ELF-1 (cell line): ENCODE data around the gene OXCT2.
A peak's percentile ranks its signal among the peaks of the same experiment; 100 is the strongest.

ENCODE experiments used
- DNase-seq: peaks from one replicate; pipeline ENCODE4 v3.0.0-alpha.2; 2016; ENCODE audit warnings: low read depth, low spot score

The OXCT2 gene

DNA sequence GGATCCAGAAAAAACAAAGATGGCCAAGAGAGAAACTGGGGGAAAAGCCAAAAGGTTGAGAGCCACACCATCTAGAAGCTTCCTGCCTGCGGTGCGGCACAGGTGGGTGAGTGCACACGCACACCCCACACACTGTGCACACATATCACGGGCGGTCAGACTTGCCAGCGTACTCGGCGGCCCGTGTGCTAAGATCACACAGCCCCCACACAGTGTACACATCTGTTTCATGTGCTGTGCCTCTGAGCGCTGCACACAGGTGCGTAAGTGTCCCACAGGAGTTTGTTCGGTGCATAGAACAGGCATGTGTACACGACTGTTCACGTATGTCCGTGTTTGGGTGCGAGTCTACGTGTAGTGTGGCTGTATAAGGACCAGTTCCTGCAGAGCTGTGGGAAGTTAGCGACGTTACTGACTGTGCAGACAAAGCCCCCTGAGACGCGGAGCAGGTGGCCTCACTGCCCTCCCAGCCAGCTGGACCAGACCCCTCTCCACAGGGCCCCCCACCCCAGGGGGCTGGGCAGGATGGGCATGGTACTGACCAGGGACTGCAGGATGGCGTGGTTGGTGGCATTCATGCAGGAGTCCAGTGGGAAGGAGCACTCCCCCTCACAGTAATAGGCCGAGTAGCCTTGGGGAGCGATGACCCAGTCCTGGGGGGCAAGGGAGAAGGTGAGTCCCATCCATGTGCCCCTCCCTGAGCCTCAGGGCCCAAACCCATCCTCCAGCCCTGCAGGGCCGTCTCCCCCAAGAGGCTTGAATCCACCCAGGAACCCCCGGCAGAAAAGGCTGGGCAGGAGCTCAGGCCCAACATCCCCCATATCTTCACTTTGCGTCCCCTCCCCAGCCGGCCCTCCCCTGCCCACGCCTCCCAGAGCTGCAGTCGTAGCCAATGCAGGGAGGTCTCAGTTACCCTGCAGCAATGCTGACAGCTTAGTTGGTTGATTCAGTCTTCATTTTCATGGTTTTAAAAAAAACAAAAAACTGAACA is 8.3 kb downstream of the OXCT2 start:
- DNase-seq = no peak

- peak; percentile 39 for DNase-seq
These were observed 9.4 kb downstream of the OXCT2 start for GRCh38 chr1:39761557-39762260.

DNA sequence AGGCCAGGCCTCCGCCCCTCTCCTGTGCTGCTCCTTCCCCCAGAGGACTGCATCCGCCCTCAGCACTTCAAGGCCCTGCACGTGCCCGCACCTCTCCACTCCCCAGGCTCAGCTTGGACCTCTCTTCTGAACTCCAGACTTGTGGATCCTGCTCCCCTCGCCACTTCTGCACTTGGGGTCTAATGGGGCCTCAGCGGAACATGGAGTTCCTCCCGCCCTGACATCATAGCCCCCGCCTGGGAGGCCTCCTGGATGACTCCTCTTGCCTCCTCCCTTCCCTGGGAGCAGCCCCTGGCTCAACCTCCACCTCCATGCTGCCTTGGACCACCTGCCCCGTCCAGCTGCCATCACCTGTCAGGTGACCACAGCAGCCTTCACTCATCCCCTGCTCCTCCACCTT is 10.1 kb downstream of the OXCT2 start:
- DNase-seq = no peak

DNA sequence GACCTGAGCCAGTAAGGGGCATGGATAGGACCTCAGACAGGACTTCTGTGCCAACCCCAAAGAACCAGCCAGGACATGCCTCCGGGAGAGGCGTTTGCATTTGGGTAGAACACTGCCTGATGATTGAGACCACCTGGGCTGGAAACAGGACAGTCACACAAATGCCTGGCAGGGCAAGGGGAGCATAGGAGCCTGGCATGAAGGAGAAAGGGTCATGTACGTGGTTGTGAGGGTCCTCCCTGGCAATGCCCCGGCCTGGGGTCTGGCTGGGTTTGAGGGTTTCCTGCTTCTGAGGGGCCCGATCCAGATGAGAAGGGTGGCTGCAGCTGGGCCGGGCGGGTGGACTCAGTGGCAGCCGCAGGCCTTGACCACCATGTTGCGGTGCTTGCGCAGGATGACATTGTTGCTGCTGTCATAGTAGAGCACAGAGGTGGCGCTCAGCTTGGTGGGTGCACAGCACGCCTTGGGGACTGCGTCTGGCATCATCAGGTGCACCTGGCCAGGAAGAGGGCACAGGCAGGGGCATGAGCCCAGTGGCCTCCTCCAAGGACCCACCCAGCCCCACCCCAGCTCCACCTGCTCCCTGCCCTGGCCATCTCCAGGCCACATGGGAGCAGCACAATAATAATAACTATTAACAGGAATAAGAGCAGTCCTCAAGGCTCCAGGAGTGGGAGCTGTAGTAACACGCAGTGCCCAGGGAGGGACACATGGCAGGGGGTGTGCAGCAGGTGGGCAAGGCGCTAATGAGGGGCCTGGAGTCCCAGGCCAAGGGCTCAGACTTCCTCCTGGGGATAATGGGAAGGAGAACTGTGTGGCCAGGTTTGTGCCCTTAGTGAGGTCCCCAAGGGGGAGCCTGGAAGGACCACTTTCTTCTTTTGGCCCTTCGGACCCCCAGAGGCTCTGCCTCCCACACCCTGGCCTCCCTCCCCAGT is 10.8 kb downstream of the OXCT2 start:
- no peak for DNase-seq

GRCh38 chr1:39759436-39759726 is 11.8 kb downstream of the OXCT2 start:
- no peak for DNase-seq

- peak; percentile 55 for DNase-seq
These were observed 12.4 kb downstream of the OXCT2 start for GRCh38 chr1:39758556-39759435.

DNA sequence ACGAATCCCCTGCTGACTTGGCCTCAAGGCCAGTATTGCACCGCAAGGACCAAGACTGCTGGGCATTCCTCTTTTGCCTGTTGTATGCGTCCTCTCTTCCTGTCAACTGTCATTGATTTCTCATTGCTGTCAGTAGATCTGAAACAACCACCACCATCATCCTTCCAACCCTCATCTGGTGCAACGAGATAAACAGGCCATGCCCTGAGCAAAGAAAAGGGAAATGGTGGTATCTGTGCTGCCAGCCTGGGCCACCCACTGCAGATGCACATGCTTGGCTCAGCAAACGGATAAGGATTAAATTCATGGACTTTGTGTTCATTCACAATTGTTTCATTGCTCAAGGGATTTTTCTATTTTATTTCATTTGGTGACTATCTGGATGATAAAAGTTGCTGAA is 13.6 kb downstream of the OXCT2 start:
- DNase-seq = no peak

DNA sequence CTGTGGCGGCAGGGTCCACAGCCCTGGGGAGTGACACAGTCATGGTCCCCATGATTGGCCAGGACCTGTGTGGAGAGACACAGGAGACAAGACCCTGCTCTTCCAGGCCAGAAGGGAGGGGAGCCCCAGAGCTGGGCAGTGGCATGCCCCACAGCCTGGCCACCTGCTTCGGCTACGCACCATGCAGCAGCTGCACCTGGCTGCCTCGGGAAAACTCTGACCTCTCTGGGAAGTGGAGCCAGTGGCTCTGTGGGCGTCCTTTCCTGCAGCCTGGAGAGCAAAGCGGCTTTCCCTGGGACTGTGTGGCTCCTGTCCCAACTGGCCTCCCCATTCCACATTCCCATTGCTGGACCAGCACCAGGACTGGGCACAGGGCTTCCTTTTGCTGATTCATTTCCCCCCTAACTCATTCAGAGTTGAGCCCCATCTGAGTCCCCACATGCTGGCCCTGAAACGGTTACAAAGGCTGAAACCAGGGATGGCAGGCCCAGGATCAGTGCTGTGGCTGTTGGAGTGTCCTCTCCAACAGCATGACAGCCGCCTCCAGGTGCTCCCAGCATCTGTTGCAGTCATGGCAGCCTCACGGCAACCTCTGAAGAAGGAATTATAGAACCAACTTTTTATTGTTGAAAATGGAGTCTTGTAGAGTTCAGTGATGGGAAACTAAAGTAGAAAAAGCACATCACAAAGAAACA is 15.0 kb downstream of the OXCT2 start:
- no peak for DNase-seq

DNA sequence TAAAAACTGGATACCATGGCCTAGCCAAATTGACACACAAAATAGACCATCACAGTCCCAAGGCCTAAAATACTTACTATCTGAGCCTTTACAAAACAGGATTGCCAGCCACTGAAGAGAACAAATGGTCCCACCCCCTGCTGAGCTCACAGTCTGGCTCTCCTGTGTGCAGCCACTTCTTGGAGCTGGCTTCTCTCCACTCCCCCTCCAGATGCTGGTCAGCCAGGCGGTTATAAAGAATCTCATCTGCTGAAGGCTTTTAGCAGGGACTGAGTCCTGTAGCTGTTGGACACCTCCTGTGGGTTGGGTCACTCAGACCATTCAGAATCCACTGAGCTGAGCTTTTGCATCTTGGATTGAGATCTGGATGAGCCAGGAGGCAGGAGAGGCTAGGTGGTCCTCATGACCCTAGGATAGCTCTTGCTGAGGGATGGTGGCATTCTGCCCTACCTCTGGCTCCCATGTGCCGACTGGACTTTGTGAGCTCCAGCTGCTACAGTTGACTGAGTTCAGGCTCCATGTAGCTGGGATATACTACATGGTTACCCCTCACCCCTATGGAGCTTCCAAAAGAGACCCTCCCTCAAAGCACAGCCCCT is 16.1 kb downstream of the OXCT2 start:
- DNase-seq = no peak

DNA sequence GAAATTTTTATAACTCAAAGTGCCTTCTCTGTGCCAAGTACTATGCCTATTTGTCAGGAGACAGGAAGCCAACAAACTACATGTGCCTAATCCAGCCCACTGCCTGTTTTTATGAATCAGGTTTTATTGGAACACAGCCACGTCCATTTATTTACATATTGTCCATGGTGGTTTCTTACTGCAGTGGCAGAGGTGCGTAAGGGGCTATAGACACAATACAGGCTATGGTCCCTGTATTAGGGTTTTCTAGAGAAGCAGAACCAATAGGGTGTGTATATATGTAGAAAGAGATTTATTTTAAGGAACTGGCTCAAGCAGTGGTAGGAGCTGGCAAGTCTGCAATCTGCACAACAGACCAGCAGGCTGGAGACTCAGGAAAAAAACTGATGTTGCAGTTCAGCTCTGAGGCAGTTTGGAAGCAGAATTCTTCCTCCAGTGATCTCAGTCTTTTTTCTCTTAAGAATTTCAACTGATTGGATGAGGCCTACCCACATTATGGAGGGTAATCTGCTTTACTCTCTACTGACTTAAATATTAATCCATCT is 17.1 kb downstream of the OXCT2 start:
- no peak for DNase-seq

GRCh38 chr1:39753132-39754025 is 17.8 kb downstream of the OXCT2 start:
- DNase-seq = no peak

DNA sequence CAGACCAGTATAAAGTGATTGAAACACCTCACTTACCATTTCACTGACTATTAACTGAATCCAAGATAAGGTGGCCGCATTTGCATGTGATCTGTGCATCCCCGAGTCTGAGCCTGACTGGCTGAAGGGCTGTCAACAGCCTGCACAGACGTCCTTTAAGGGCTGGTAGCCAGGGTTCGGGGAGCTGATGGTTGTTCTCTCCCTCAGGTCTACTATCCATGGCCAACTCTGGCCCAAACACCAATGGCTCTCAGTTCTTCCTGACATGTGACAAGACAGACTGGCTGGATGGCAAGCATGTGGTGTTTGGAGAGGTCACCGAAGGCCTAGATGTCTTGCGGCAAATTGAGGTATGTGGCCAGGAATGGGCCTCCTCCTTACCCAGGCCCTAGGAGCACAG is 18.4 kb downstream of the OXCT2 start:
- DNase-seq = no peak

DNA sequence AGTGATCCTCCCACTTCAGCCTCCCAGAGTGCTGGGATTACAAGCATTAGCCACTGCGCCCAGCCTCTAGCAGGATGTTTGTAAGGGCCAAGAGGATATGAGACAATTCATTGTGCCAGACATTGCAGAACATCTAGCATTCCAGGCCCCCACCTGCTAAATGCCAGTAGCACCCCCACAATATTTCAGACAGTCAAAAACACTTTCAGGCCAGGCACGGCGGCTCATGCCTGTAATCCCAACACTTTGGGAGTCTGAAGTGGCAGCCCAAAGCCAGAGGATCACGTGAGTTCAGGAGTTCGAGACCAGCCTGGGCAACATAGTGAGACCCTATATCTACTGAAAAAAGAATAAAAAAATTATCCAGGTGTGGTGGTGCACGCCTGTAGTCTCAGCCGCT is 19.6 kb downstream of the OXCT2 start:
- no peak for DNase-seq

GRCh38 chr1:39745016-39745670 is 26.0 kb downstream of the OXCT2 start:
- DNase-seq = no peak

DNA sequence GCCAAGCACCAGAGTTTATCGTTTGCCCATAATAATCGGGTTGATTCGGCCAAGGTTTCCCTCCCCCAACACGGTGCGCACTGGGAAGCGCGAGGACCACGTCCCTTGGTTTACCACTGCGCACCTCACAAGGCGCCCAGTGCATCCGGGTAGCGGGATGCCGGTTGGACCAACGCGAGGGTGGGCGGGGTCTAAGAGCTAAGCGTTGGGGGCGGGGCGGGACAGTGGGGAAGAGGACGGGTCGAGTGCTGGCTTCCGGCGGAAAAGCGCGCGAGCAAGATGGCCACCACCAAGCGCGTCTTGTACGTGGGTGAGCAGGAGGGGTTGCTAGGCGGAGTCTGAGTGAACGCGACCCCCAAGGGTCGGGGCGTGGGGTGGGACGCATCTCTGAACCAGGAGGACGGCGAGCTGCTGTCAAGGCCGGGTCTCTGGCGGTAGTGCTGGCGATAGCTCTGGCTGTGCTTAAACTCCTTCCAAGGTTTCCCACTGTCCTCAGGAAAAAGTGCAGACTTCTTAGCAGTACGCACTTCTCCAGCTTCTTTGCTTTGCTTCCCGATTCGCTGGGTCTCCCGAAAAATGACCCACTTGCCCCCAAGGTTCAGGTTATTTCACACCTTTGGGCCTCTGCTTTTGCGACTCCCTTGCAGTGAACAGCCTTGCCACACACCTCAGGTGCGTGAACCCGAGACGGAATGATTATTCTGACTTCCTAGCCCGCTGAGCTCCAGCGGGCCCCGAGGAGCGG is 32.4 kb downstream of the OXCT2 start, which contains the start of gene PPIE:
TSS of gene PPIE (plus strand) at position 261 of the 745 bp plus-strand sequence. CDS start at position 280, 19 bp downstream.
- peak; percentile 85 for DNase-seq

DNA sequence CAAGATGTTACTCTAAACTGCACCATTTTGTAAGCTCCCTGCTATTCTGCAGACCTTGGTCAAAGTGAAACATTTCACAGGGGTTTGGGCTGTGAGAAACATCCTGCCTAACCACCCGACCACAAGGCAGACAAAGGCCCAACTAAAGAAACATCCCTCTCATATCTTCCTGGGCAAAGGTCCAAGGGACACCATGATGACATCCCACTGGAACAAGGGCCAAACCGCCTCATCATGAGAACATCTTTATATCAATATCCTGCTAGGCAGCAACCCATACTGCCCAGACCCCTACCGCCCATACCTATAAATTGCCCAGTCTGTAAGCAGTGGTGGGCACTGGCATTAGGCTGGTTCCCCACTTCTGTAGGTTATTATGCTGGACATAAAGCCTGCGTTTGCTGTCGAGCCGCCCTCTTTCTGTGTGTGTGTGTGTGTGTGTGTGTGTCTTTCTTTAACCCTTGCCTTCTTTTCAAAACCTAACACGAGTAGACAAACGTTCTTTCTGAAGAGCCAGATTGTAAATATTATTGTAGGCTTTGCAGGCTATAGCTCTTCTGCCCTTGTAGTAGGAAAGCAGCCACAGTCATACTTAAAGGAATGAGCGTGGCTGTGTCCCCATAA is 33.5 kb downstream of the OXCT2 start:
- no peak for DNase-seq

GRCh38 chr1:39735731-39736130 is 35.4 kb downstream of the OXCT2 start:
- DNase-seq = no peak
